LNCAP (cell line): ENCODE results near the gene SLC24A4.

Source experiments
- TF ChIP-seq, protein P1 (sequence below): fragments of 450-650 bp; IDR thresholded peaks from 2 replicates; pipeline ENCODE4 v1.5.1; 2017; ENCODE audit warnings: mild to moderate bottlenecking

SLC24A4 gene

DNA sequence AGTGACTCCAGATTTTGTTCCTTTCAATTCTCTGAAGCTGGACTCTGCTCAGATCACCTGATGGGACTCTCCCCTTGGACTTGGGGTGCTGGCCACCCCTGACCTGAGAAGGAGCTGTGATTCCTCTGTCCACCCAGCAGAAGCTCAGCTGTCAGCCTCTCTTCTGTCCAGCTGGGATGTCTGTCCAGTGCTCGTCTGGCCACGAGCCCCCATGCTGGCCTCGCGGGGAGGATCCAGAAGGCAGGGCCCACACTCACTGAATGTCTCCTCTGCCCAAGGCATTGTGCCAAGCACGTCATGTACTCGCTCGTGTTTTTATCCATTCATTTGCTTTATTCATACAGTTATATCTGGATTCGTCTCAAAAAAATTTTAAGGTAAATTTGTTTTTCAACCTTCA is 14.2 kb upstream of the SLC24A4 start:
- TF ChIP-seq, protein P1, sequence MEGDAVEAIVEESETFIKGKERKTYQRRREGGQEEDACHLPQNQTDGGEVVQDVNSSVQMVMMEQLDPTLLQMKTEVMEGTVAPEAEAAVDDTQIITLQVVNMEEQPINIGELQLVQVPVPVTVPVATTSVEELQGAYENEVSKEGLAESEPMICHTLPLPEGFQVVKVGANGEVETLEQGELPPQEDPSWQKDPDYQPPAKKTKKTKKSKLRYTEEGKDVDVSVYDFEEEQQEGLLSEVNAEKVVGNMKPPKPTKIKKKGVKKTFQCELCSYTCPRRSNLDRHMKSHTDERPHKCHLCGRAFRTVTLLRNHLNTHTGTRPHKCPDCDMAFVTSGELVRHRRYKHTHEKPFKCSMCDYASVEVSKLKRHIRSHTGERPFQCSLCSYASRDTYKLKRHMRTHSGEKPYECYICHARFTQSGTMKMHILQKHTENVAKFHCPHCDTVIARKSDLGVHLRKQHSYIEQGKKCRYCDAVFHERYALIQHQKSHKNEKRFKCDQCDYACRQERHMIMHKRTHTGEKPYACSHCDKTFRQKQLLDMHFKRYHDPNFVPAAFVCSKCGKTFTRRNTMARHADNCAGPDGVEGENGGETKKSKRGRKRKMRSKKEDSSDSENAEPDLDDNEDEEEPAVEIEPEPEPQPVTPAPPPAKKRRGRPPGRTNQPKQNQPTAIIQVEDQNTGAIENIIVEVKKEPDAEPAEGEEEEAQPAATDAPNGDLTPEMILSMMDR = no peak

DNA sequence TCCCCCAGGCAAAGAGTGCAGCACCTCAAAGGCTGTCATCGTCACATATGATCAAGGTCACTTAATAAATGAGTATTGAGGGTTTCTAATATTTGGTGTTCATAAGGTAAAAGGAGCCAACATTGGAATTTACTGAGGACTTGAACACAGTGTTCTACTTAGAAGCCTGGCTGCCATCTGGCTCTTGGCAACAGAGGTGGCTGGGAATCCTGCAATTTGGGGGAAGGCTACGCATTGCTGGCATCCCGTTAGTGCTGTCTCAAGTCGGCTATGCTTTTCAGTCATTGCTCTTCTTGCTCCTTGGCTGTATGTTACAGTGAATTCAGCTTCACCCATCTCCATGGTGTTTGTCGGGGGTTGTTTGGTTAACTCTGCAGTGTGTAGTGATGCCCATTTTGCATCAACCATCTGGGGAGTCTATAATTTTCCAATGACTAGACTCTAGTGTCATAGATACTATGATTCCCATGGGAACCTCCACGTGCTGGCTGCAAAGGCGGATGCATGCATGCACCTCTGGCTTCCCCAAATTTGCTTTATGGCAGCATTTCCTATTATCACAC is 12.9 kb upstream of the SLC24A4 start:
- TF ChIP-seq, protein P1 = no peak

DNA sequence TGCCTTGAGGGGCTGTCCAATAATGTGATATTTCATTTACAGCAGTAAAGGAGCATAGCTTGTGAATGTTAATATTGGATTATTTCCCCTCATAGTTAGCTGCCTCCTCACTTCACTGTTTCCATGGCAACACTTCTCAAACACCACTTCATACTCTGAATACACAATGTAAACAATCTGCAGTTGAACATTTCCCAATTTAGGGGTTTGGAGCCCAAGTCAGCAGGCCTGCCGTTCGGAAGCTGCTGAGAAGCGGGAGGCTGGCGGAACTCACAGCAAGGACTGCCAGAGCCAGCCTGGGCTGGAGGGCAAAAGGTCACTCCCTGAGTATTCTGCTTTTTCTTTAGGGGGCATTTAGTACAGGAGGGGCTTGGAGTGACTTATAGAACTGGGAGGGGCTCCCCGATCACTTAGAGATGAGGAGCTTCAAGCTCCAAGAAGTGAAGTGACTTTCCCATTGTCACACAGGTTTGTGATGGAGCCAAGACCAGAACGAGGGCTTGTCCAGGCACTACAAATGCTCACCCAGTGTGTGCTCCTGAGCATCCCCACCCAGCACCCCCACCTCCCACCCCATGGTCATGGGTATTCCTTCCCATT is 12.1 kb upstream of the SLC24A4 start:
- TF ChIP-seq, protein P1 = no peak

DNA sequence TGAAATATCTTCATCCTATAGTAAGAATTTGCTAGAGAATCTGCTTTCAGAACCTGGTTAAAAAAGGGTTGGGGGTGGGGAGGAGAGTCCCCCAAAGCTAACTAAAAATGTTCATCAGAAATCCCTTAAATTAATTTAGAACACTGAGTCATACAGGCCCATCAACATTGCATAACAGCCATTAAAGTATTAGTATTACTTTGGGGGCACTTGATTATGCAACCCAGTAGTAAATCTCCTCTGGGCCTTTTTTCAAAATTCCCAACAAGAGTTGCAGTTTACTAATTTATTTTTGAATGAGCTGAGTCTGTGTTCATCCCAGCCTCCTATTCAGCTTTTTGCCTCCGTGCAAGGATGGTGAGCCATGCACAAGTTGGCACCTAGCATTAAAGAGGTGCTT is 8.8 kb upstream of the SLC24A4 start:
- TF ChIP-seq, protein P1 = no peak

DNA sequence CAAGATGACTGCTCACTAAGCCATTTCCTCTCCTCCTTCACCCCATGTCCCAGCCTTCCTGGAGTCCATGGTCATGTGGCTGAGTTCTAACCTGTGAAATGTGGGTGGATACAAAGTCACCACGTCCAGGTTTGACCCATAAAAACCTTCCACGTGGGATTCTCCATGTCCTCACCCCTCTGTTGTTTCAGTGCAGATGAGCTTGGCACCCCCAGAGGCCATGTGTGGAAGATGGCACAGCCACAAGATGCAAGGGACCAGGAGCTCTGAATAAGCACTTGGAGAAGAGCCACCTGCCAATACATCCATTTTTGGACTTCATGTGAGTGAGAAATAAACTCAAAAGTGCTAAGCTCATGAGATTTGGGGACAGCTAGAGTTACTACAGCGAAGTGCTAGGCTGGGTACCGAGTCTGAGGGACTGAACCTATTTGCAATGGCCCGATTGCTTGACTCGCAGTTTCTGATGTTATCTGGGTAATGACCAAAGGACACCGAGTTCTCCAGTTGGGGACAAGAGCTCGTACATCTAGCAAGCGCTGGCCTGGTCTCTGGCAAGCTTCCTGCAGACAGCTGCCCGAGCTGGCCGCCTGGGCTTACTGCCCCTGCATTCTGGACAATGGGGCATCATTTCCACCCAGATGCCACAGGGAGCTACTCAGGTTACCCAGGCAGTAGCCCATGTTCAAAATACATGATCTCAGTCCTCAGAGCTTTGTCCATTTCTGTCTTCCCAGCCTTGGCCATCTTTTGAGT is 7.7 kb upstream of the SLC24A4 start:
- TF ChIP-seq, protein P1 = no peak

DNA sequence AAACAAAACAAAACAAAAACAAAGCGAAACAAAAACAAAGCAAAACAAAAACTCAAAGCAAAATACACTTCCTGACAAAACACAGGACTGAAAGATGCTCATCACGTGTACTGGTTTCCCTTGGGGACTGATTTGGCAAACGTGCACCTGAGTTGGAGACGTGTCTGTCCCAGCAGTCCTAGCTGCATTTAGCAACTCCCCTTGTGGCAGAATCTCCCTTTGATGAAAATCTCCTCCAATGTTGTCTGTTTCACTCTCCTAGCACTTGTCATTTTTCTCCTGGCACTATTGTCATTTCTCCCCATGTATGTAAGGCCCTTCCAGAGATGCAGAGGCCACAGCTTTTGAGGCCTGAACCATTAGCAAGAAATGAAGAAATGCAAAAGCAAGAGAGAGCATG is 6.8 kb upstream of the SLC24A4 start:
- TF ChIP-seq, protein P1 = no peak

DNA sequence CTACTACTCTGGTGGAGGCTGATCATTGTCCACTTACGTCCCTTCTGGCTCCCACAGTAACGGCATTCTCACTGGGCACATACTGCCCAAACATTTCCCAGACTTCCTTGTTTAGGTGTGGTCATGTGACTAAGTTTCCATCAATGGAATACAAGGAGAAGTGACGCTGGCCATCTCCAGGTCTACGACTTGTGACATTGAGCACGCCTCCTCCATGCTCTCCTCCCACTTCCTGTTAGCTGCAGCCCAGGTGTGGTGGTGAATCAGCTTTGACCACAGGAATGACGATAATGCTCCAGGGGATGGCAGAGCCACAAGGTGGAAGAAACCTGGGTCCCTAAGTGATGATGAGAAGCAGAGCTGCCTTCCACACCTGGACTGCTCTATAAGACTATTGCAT is 6.0 kb upstream of the SLC24A4 start:
- TF ChIP-seq, protein P1 = no peak
